Breast epithelium (tissue), 3 donors: ENCODE results near the gene APMAP.

Experiments used
- POLR2A ChIP-seq: fragments of 450-650 bp; IDR thresholded peaks from one replicate; pipeline ENCODE4 v1.6.1; 2016; ENCODE audit warnings: antibody characterized with exemption, mild to moderate bottlenecking, moderate library complexity
- POLR2AphosphoS5 ChIP-seq, 3 donors: sonication (generic); formaldehyde crosslinking; IDR thresholded peaks; one replicate each; pipeline ENCODE4 v1.6.1; 2017; ENCODE audit warnings: antibody characterized with exemption in 3 of 3
- TF ChIP-seq, protein P1 (sequence below), 3 donors: fragments of 450-650 bp; IDR thresholded peaks; one replicate each; pipeline ENCODE4 v1.5.1; 2016 to 2017; ENCODE audit warnings: antibody characterized with exemption in 3 of 3, mild to moderate bottlenecking in 3 of 3, moderate library complexity in 3 of 3

DNA sequence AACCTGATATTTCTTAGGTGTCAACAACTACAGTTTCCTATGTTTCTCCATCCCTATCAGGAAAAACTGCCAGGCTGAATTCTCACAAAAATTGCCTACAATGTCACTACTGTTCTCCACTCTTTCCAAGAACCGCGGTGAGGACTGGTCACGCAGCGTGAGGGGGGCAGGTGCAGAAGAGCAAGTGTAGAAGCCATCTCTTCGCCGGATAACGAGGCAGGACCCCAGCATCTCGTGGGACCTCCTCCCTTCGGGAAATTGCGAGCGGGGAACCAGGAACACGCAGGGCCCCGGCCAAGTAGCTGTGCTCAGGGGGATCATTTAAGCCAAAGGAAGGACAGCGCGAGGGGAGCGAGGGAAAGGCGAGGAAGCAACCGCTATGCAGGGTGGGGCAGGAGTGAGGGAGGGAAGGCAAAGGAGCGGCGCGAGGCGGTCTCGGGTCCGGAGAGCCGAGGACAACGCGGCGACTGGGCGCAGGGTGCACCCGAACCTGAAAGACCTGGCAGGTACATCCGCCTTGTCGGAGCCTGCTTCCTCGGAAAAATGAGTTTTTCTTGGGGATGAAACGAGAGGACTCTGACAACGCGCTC, 559 bp downstream of the APMAP start:
- TF ChIP-seq POLR2AphosphoS5 (IDR thresholded peaks at IDR 0.05) = no peak
- TF ChIP-seq, protein P1, sequence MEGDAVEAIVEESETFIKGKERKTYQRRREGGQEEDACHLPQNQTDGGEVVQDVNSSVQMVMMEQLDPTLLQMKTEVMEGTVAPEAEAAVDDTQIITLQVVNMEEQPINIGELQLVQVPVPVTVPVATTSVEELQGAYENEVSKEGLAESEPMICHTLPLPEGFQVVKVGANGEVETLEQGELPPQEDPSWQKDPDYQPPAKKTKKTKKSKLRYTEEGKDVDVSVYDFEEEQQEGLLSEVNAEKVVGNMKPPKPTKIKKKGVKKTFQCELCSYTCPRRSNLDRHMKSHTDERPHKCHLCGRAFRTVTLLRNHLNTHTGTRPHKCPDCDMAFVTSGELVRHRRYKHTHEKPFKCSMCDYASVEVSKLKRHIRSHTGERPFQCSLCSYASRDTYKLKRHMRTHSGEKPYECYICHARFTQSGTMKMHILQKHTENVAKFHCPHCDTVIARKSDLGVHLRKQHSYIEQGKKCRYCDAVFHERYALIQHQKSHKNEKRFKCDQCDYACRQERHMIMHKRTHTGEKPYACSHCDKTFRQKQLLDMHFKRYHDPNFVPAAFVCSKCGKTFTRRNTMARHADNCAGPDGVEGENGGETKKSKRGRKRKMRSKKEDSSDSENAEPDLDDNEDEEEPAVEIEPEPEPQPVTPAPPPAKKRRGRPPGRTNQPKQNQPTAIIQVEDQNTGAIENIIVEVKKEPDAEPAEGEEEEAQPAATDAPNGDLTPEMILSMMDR (IDR thresholded peaks at IDR 0.05) = no peak
- TF ChIP-seq POLR2A = no peak
